Fibroblast of lung (primary cell): ENCODE results near the gene GADD45G.

Source experiments
- CTCF ChIP-seq, 2 donors: IDR thresholded peaks in 1 of 2; conservative IDR thresholded peaks in 1 of 2; 1 replicate in 1 of 2; 2 replicates in 1 of 2; pipeline ENCODE4 v1.5.1; 2011 to 2012; ENCODE audit warnings: low read length in 2 of 2, control low read depth in 1 of 2, inconsistent platforms in 1 of 2, low read depth in 1 of 2, mild to moderate bottlenecking in 1 of 2
- EZH2 ChIP-seq: IDR thresholded peaks from 2 replicates; pipeline ENCODE4 v1.5.1; 2012; ENCODE audit warnings: low read length, control low read depth, mild to moderate bottlenecking; ENCODE audit errors: missing control alignments

GRCh38 chr9:89655056-89655989 is 50.5 kb downstream of the GADD45G start:
- no peak for TF ChIP-seq CTCF (conservative IDR thresholded peaks at IDR 0.05 in 1 of 2, IDR thresholded peaks at IDR 0.05 in 1 of 2; ENCODE audit: low read depth in 1 of 2, low read length in 2 of 2)
- TF ChIP-seq EZH2 = no peak
